Activated naive CD4-positive, alpha-beta T cell treated with anti-CD3 and anti-CD28 coated beads, Interleukin-2, amount 50 U/mL, for 24 hours (primary cell): ENCODE measurements around the gene CHST7.
"Not testable (repeated sequence)": the region's sequence is repeated elsewhere in the genome, so short reads cannot be mapped to it uniquely, and the experiment has no call there.

Experiments used
- H3K27ac Mint-ChIP-seq: one replicate; pipeline ENCODE4 v1.8.0; 2021; ENCODE audit warnings: mild to moderate bottlenecking, mixed read lengths
- H3K27me3 Mint-ChIP-seq: one replicate; pipeline ENCODE4 v1.8.0; 2021; ENCODE audit warnings: mixed read lengths
- H3K36me3 Mint-ChIP-seq: one replicate; pipeline ENCODE4 v1.8.0; 2021; ENCODE audit warnings: mixed read lengths
- H3K4me1 Mint-ChIP-seq: one replicate; pipeline ENCODE4 v1.8.0; 2021; ENCODE audit warnings: mixed read lengths
- H3K4me3 Mint-ChIP-seq: one replicate; pipeline ENCODE4 v1.8.0; 2021; ENCODE audit warnings: mild to moderate bottlenecking, mixed read lengths
- H3K9me3 Mint-ChIP-seq: one replicate; pipeline ENCODE4 v1.8.0; 2021; ENCODE audit warnings: mixed read lengths

Gene CHST7, protein sequence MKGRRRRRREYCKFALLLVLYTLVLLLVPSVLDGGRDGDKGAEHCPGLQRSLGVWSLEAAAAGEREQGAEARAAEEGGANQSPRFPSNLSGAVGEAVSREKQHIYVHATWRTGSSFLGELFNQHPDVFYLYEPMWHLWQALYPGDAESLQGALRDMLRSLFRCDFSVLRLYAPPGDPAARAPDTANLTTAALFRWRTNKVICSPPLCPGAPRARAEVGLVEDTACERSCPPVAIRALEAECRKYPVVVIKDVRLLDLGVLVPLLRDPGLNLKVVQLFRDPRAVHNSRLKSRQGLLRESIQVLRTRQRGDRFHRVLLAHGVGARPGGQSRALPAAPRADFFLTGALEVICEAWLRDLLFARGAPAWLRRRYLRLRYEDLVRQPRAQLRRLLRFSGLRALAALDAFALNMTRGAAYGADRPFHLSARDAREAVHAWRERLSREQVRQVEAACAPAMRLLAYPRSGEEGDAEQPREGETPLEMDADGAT

DNA sequence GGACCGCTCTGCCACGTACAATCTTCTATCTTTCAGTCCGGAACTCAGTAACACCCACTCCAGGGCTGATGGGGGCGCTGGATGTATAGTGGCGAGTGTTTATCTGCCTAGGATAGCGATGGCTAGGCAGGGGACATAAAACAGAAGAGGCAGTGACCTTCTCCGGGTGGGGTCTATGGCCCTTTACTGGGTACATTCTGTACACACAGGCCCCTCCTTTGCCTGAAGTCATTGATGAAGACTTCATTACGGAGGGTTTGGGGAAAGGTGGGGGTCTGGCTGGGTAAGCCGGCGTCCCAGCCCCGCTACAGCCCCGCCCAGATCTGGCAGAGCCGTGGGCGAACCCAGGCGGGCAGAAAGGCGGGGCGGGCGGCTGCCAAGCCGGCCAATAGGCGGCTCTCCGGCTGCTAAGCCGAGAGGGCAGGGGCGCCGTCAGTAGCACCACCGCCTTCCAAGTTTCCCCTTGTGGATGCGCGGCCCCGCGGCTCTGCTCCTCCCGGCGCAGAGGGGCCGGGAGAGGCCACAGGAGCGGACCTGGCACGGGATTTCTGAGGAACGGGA lies at the start of gene CHST7:
CHST7 (plus strand) TSS at position 435 of the 561 bp plus-strand sequence. CDS start 167 bp downstream, outside the sequence.
- no peaks in the 10 kb centered on the region for H3K36me3 Mint-ChIP-seq

DNA sequence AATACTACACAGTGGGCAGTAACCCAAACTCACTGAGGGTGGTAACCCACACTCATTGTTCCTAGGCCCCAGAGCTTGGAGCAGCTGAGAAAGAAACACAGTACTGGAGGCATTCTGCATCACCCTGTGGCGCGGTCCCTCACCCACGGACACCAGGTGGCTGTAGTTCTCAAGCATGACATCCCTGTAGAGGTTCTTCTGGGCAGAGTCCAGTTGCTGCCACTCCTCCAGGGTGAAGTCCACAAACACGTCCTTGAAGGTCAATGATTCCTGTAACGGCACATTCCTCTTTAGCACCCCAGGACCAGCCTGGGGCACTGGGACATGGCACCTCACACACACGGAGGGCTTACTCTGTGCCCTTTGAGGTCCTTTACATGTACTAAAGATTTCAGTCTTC lies 44.9 kb upstream of the CHST7 start:
- not testable (repeated sequence) for H3K4me1 Mint-ChIP-seq, H3K27ac Mint-ChIP-seq, H3K27me3 Mint-ChIP-seq

More for the DNA sequence above, at the start of gene CHST7:
- H3K4me3 Mint-ChIP-seq: peak within 1 kb of the TSS; percentile 66
- peaks cover 42% of the 10 kb centered on the region for H3K4me1 Mint-ChIP-seq
- H3K9me3 Mint-ChIP-seq: no peaks in the 10 kb centered on the region
- H3K27me3 Mint-ChIP-seq: no peaks in the 10 kb centered on the region
- peak within 1 kb of the TSS; percentile 79 for H3K27ac Mint-ChIP-seq

DNA sequence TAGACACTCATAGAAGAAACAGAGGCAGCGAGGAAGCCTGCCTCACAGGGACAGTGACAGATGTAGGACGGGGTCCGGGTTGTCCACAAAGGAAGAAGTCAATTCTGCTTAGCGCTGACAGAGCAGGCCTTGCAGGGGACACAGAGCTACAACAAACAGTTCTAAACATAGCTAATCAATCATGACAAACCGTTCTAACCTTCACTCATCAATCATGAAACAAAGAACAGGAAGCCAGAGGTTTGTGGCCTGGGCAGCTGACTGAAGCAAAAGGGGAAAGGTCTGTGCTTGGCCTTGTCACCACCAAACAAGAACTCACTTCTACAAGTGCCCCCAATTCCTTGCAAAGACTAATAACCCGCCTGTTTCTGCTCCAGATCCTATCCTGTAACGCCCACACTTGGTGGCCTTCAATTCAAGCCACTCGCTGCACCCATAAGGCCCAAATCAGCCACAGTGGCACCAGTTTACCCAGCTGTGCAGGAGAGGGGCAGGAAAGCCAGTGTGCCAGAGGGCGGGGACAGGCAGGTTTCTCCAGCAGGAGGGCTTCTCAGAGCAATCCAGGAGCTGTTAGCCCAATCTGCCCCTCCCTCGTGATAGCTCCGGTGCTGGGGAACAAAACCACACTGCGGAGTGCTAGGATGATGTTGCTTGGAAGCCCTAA lies 43.7 kb upstream of the CHST7 start:
- not testable (repeated sequence) for H3K4me3 Mint-ChIP-seq, H3K36me3 Mint-ChIP-seq, H3K4me1 Mint-ChIP-seq, H3K27me3 Mint-ChIP-seq, H3K9me3 Mint-ChIP-seq, H3K27ac Mint-ChIP-seq

More for the DNA sequence above, 44.9 kb upstream of the CHST7 start:
- H3K36me3 Mint-ChIP-seq, H3K9me3 Mint-ChIP-seq, H3K4me3 Mint-ChIP-seq: not testable (repeated sequence)

DNA sequence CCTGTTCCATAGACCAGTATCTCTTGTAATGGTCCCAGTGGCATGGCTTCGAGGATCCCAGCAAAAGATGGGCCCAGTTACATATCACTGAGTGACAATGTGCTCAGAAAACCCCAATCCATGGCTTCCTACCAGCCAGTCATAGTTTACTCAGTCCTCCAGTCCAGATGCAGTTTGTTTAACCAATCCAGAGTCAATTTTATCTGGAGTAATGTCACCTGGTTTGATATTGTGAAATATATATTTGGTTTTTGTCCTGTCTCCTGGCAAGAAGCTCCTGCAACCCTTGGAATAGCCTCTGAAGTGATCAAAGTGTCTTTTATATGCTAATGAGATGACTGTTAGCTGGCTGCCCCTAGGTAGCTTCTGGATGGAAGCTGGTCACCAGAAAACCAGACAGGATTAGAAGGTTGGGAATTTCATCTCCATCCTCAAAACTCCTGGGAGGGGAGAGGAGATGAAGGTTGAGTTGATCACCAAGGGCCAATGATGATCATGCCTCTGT lies 43.1 kb upstream of the CHST7 start:
- not testable (repeated sequence) for H3K27ac Mint-ChIP-seq, H3K4me3 Mint-ChIP-seq, H3K36me3 Mint-ChIP-seq, H3K4me1 Mint-ChIP-seq, H3K27me3 Mint-ChIP-seq, H3K9me3 Mint-ChIP-seq

DNA sequence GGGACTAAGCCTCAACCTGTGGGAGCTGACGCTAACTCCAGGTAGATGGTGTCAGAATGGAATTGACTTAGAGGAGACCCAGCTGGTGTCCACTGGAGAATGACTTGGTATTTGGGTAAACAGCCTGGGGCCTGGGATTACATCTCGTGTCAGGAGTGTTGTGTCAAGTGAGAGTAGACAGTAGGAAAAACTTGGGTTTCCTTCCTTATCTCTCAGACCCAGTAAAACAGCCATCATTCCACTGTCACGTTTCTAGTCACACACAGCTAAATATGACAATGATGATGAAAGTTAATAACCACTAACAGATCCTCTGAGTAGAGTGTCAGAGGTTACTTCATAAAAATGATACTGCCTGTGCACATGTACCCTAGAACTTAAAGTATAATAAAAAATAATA lies 42.1 kb upstream of the CHST7 start:
- H3K4me1 Mint-ChIP-seq: no peaks in the 10 kb centered on the region
- no peak overlapping the region for H3K27ac Mint-ChIP-seq
- H3K9me3 Mint-ChIP-seq: no peaks in the 10 kb centered on the region
- no peaks in the 10 kb centered on the region for H3K27me3 Mint-ChIP-seq
- H3K4me3 Mint-ChIP-seq: no peak overlapping the region
- H3K36me3 Mint-ChIP-seq: no peaks in the 10 kb centered on the region

DNA sequence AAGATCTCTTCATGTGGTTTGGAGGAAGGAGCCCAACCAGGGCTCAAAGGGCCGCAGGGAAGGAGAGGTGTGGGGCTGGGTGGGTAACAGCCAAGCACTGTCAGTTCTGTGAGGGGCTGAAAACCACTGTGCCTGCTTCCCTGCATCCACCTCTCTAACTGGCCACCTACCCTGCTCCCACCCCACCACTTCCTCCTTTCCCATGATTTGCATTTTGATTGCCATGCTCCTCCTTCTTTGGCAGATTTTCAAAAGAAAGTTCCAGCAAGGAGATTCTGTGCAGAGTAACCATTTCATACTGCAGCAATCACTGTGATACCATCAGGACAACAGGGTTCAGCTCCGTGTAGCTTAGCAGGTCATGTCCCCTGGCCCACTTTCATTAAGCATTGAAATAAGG lies 30.1 kb upstream of the CHST7 start:
- no peaks in the 10 kb centered on the region for H3K9me3 Mint-ChIP-seq
- no peaks in the 10 kb centered on the region for H3K27me3 Mint-ChIP-seq
- H3K4me3 Mint-ChIP-seq: no peak overlapping the region
- H3K4me1 Mint-ChIP-seq: peaks cover 29% of the 10 kb centered on the region
- peaks cover 2% of the 10 kb centered on the region for H3K36me3 Mint-ChIP-seq
- no peak overlapping the region for H3K27ac Mint-ChIP-seq

DNA sequence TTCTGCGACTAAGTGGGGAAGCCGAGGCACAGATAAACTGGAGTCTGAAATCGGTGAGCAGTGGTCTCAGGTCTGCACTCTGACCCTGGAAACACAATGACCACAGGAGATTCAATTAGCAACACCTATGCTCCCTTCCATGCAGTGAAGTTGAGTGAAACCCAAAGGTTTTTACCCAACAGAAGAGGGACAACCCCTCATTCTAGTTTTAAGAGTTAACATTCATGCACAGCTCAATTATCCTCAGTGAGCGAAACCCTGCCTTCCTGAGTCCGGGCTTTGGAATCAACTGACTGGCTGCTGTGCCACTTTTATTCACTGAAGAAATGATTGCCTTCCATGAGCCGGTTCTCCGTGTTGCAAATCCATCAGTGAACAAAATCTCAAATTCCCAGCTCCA lies 29.0 kb upstream of the CHST7 start:
- H3K27ac Mint-ChIP-seq: peak overlapping the region; percentile 89
- H3K36me3 Mint-ChIP-seq, H3K9me3 Mint-ChIP-seq, H3K27me3 Mint-ChIP-seq: not testable (repeated sequence)
- H3K4me1 Mint-ChIP-seq: peaks cover 33% of the 10 kb centered on the region
- peak overlapping the region; percentile 90 for H3K4me3 Mint-ChIP-seq

DNA sequence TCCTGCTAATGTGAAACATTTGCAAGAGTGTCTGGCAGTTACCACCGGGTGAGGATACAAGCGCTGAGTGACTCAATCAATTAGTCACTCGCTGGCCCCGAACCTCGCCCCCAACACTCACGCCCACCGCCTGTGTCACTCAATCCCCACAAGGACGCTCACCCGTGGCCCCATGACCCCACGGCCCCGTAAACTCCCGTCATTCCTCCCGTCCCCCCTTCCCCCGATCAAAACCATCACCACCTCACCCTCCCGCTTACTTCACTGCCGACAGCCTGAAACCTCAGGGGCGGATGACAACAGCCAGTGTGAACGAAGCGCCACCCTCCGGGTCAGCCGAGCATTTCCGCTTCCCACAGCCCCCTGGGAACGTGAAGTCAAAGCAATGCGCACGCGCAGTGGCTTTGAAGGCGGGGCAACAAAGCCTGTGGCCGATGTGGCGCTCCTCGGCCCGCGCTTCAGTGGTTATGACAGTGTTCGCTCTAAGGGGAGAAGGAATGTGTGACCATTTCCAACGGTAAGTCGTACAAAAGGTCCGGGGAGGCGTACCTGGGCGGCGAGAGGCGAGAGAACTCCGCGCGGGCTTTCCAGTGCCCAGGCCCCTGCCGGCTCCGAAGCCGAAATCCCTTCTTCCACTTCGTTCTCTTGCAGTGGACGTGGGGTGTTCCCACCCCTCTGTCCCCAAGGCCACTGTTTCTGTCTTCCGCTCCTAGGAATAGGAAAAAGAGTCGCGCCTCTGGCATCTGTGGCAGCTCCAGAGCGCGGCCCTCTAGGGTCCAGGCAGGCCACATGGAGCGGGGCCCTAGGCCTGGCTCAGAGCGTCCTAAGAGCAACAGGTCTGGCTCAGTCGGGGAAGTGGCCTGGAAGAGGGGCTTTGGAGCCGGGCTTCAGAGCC lies 28.2 kb upstream of the CHST7 start, which contains the start of gene ZNF674:
ZNF674 (minus strand) TSS at position 311 of the 895 bp plus-strand sequence. CDS start 3,334 bp downstream, outside the sequence.
- H3K27me3 Mint-ChIP-seq: no peaks in the 10 kb centered on the region
- no peaks in the 10 kb centered on the region for H3K9me3 Mint-ChIP-seq
- peak within 1 kb of the TSS; percentile 90 for H3K4me3 Mint-ChIP-seq
- peaks cover 4% of the 10 kb centered on the region for H3K36me3 Mint-ChIP-seq
- H3K4me1 Mint-ChIP-seq: peaks cover 33% of the 10 kb centered on the region
- H3K27ac Mint-ChIP-seq: peak within 1 kb of the TSS; percentile 89

DNA sequence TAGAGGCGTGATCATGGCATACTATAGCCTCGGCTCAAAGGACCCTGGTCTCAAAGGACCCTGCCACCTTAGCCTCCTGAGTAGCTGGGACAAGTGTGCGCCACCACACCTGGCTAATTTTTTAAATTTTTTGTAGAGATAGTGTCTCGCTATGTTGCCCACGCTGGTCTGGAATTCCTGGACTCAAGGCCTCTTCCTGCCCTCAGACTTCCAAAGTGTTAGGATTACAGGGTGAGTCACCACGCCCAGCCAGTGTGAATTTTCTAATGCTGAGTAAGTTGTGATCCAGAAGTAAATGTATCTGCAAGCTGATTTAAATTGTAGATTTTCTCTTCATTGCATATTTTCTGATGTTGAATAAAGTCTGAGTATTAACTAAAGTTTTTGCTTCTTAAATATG lies 25.7 kb upstream of the CHST7 start:
- peak overlapping the region; percentile 23 for H3K4me3 Mint-ChIP-seq

DNA sequence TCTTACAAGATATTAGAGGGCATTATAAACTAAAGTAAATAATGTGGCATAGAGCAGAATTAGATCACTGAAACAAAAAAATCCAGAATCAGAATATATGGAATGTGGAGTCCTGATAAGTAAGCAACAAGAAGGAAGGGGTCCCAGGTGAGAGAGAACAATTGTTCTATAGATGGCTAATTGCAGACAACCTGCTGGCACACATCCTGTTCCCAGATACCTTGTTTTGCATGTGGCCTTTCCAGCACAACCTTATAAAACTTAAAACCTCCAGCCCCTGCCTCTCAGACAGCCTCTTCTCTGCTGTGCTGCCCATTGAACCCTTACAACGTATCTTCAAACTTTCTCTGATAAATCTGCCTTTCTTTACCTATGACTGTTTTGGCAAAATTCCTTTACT lies 23.7 kb upstream of the CHST7 start:
- Mint-ChIP-seq H3K27me3 (no peaks in the 10 kb centered on the region), H3K36me3 (peaks cover 4% of the 10 kb centered on the region), H3K4me3 (no peak overlapping the region), H3K9me3 (no peaks in the 10 kb centered on the region), H3K27ac (no peak overlapping the region), H3K4me1 (peaks cover 19% of the 10 kb centered on the region)

More for the DNA sequence above, 25.7 kb upstream of the CHST7 start:
- Mint-ChIP-seq H3K27ac (no peak overlapping the region), H3K4me1 (peaks cover 33% of the 10 kb centered on the region), H3K36me3 (peaks cover 4% of the 10 kb centered on the region), H3K9me3 (no peaks in the 10 kb centered on the region), H3K27me3 (no peaks in the 10 kb centered on the region)

DNA sequence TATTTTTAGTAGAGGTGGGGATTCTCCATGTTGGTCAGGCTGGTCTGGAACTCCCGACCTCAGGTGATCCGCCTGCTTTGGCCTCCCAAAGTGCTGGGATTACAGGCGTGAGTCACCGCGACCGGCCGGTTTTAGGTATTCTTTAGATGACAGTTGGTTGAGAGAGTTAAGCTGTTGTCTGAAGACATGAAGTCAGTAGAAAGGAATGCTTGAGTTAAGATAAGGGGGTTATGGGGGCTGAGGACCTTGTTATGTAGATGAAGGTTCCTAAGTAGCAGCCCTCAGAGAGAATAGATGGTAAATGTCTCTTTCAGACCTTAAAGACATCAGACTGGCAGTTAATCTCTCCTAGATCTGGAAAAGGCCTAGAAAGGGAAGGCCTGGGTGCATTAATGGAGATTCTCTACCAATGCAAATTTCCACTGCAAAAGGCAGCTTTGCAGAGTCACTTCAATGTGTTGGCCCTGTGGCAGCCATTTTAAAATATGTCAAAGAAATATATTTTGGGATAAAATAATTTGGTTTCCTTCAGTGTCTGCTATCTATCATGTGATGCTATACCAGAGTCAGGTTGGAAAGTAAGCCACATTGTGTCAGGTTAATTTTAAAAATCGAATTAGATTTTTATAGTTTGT lies 22.0 kb upstream of the CHST7 start:
- no peaks in the 10 kb centered on the region for H3K9me3 Mint-ChIP-seq
- H3K4me3 Mint-ChIP-seq: no peak overlapping the region
- peaks cover 4% of the 10 kb centered on the region for H3K36me3 Mint-ChIP-seq
- no peaks in the 10 kb centered on the region for H3K27me3 Mint-ChIP-seq
- peaks cover 14% of the 10 kb centered on the region for H3K4me1 Mint-ChIP-seq
- no peak overlapping the region for H3K27ac Mint-ChIP-seq

DNA sequence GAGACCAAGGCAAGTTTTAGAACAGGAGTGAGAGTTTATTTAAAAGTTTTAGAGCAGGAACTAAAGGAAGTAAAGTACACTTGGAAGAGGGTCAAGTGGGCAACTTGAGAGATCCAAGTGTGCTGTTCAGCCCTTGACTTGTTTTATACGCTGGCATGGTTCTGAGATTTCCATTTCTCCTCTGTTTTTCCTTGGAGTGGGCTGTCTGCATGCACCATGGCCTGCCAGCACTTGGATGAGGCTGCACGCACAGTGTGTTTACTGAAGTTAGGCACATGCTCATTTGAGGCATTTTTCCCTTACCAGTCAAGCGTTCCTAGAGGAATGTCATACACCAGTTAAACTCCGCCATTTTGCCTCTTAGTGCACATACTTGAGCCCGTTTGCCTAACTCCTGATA lies 19.6 kb upstream of the CHST7 start:
- no peak overlapping the region for H3K27ac Mint-ChIP-seq
- peaks cover 2% of the 10 kb centered on the region for H3K4me1 Mint-ChIP-seq
- no peaks in the 10 kb centered on the region for H3K27me3 Mint-ChIP-seq
- peaks cover 3% of the 10 kb centered on the region for H3K36me3 Mint-ChIP-seq
- no peak overlapping the region for H3K4me3 Mint-ChIP-seq
- H3K9me3 Mint-ChIP-seq: no peaks in the 10 kb centered on the region

DNA sequence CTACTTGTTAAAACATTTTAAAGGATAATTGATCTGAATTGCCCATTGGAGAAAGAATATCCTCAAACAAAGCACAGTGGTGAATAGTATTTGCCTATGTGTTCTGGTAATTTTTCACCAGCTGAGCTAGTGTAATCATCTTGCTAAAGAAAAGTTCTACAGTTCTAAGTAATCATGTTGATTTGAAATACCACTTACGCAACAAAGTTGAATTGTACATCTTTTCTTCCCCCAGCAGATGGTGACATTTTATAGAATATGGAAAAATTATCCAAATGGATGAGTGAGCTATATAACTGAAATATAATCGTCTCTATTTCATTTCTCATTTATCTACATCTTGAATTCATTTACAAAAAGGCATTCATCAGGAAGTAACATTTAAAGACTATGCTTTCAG lies 18.6 kb upstream of the CHST7 start:
- Mint-ChIP-seq H3K4me3 (no peak overlapping the region), H3K36me3 (no peaks in the 10 kb centered on the region), H3K27me3 (no peaks in the 10 kb centered on the region), H3K4me1 (no peaks in the 10 kb centered on the region), H3K27ac (no peak overlapping the region), H3K9me3 (no peaks in the 10 kb centered on the region)

DNA sequence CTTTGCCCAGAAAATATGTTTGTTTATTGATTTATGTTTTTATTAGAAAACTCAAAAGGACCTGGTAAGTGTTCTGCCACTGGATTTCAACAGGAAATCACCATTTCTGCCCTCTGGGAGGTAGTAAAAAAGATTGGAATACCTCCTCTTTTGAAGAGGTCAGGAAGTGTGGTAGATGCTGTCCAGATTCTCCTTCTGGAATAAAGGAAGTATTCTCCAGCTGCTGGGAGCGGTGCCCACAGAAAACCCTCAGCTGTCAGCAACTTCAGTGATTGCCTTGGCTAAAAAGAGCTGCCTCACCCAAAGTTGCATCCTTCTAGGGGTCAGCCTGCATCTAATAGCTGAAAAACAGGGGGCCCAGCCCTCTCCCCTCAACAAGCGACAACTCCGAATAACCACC lies 14.5 kb upstream of the CHST7 start:
- Mint-ChIP-seq H3K9me3 (no peaks in the 10 kb centered on the region), H3K36me3 (no peaks in the 10 kb centered on the region), H3K27ac (no peak overlapping the region), H3K27me3 (no peaks in the 10 kb centered on the region), H3K4me3 (no peak overlapping the region), H3K4me1 (no peaks in the 10 kb centered on the region)
